ENCODE measurements around the gene CEP57. TPM values are rescaled to one million over a fixed set of nuclear protein-coding genes. Genes with fewer than 3 reads are reported as not detected.
A peak's percentile ranks its signal among the peaks of the same experiment; 100 is the strongest.

The CEP57 gene
- total RNA-seq, 1 donor from 2014 or later, result 61.3 TPM

DNA sequence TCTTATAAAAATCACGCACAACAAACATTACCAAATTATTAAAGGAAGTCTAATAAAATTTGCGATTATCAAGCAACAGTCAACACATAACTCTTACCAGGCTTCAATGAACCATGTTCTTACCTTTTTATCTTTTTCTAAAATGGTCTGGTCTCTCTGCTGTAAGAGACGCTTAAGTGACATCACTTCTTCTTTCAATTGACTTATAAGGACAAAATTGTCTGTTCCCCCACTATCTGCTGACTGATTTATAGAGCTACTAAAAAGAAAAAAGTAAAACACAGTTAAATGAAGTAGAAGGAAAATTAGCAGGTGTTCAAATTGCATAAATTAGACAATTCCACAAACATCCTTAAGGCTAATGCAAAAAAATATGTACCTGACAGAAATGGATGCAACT, 11.6 kb upstream of the CEP57 start:
- Mint-ChIP-seq H3K36me3 (peaks cover 29% of the 10 kb centered on the region), H3K9me3 (no peaks in the 10 kb centered on the region), H3K4me3 (no peak overlapping the region), H3K4me1 (ENCODE audit: unreplicated experiment) (no peaks in the 10 kb centered on the region), H3K27ac (no peak overlapping the region), H3K27me3 (no peaks in the 10 kb centered on the region)
- TF ChIP-seq, protein P1, sequence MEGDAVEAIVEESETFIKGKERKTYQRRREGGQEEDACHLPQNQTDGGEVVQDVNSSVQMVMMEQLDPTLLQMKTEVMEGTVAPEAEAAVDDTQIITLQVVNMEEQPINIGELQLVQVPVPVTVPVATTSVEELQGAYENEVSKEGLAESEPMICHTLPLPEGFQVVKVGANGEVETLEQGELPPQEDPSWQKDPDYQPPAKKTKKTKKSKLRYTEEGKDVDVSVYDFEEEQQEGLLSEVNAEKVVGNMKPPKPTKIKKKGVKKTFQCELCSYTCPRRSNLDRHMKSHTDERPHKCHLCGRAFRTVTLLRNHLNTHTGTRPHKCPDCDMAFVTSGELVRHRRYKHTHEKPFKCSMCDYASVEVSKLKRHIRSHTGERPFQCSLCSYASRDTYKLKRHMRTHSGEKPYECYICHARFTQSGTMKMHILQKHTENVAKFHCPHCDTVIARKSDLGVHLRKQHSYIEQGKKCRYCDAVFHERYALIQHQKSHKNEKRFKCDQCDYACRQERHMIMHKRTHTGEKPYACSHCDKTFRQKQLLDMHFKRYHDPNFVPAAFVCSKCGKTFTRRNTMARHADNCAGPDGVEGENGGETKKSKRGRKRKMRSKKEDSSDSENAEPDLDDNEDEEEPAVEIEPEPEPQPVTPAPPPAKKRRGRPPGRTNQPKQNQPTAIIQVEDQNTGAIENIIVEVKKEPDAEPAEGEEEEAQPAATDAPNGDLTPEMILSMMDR (conservative IDR thresholded peaks at IDR 0.05), result no peak
- no peak for DNase-seq (ENCODE audit: extremely low spot score, unreplicated experiment)

DNA sequence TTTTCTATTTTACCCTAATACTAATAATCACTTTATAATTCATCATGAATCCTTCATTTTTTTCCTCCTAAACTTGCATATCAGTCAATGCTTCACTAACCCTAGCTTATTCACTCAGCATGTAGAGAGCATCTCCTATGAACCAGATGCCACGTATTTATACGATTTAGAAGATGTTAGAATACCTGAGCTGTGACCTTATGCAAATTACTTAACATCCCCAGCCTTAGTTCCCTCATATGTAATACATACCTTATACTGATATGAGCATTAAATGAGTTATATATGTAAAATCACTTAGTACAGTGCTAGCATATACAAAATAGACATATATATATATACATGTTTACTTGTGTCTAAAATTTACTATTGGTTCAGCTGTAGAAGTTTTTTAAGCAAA, 9.8 kb upstream of the CEP57 start:
- peaks cover 36% of the 10 kb centered on the region for H3K36me3 Mint-ChIP-seq
- no peaks in the 10 kb centered on the region for H3K9me3 Mint-ChIP-seq
- DNase-seq (ENCODE audit: extremely low spot score, unreplicated experiment), result no peak
- no peaks in the 10 kb centered on the region for H3K27me3 Mint-ChIP-seq
- no peaks in the 10 kb centered on the region for H3K4me1 Mint-ChIP-seq (ENCODE audit: unreplicated experiment)
- no peak overlapping the region for H3K4me3 Mint-ChIP-seq
- TF ChIP-seq, protein P1 (conservative IDR thresholded peaks at IDR 0.05), result no peak
- H3K27ac Mint-ChIP-seq, result no peak overlapping the region

DNA sequence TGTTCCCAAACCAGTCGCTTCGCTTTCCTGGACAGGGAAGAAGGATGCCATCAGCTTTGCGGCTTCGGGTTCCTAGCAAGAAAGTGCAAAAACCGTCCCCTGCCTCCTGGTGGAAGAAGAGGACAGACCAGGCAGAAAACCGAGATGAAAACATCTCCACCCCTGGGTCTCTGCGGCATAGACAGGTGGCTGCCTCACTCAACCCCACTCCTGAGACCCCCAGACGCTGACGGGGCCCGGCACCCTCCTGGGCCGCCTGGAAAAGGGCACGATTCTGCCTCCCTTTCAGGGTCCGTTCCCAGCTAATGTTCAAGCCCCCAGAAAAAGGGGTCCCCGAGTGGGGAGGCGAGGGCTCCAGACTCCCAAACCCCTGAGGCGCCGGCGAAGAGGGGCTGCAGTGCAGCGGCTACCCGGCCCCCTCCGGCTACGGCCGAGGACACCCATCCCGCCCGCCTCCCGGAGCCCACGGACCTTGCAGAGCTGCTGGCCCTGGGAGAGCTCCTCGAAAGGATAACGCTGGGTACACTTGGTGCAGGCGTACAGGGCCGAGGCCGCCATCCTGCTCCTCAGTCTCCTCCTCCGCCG, 1.3 kb upstream of the CEP57 start:
- peak overlapping the region; percentile 100 for H3K4me3 Mint-ChIP-seq
- H3K9me3 Mint-ChIP-seq, result no peaks in the 10 kb centered on the region
- no peaks in the 10 kb centered on the region for H3K27me3 Mint-ChIP-seq
- H3K36me3 Mint-ChIP-seq, result peaks cover 16% of the 10 kb centered on the region
- H3K27ac Mint-ChIP-seq, result peak overlapping the region; percentile 86
- H3K4me1 Mint-ChIP-seq (ENCODE audit: unreplicated experiment), result peaks cover 27% of the 10 kb centered on the region
- TF ChIP-seq, protein P1 (conservative IDR thresholded peaks at IDR 0.05), result peak; percentile 68
- DNase-seq (ENCODE audit: extremely low spot score, unreplicated experiment), result peak; percentile 72

DNA sequence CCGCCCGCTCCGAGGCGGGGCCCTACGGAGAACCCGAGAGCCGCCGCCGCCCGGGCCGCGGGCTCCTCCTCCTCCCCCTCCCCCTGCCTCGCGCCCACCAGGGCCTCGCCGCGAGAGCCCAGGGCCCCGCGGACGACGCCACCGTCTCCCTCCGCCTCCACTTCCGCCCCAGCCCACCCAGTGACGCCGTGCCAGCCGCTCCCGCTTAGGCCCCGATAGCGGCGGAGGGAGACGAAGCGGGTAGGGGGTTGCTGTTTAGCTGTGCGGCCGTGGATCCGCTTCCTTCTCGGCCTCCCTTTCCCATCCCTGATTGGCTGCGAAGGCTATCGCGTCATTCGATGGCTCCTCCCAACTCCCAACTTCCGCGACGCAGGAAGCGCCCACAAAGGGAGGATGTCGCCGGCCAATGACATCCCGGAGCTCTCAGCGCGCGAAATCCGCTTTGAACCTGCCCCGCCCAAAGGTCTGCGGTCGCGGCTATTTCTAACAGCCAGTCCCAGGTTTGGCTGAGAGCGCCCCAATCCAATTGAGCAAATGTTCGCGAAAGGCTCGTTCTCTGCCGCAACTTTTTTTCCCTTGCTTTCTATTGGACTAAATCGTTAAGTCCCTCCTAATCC, 684 bp upstream of the CEP57 start, which contains the start of gene FAM76B:
TSS of gene FAM76B (minus strand) at position 277 of the 617 bp plus-strand sequence. CDS start 304 bp downstream, outside the sequence.
- Mint-ChIP-seq H3K9me3 (no peaks in the 10 kb centered on the region), H3K27ac (peak within 1 kb of the TSS; percentile 100), H3K4me3 (peak within 1 kb of the TSS; percentile 100), H3K36me3 (peaks cover 14% of the 10 kb centered on the region), H3K4me1 (ENCODE audit: unreplicated experiment) (peaks cover 33% of the 10 kb centered on the region), H3K27me3 (no peaks in the 10 kb centered on the region)
- peak; percentile 96 for DNase-seq (ENCODE audit: extremely low spot score, unreplicated experiment)
- TF ChIP-seq, protein P1 (conservative IDR thresholded peaks at IDR 0.05), result no peak

DNA sequence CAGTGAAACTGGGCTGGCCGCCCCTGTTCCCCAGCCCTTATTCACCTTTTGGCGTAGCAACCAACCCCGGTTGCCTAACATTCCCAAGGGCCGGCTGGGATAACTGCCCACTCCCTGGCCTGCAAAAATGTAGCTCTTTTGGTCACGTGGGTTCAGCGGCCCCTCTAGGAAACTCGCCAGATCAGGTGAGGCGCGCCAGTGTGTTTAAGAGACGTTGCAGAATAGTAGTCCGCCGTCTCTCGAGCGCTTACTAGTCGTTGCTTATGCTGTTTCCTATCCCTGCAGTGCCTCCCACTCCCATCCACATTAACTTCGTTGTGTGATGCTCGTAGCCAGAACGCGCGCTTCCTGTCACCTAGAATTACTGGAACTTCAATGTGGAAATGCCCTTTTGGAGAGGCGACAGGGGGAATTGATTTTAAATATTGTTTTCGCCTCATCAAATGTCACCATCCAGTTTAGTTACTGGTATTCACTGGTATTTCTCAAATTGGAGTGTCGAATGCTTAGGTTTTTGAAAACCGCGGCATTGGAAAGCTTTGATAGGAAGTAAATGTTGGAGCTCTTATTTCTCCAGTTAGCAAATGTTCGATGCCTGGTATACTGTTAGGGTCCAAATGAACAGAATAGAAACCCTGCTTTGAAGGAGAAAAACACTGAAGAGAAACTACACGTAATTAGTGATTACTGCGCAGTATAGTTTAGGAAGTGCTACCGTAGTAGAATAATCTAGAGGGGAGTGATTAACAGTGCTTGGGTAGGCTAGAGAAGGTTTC, 823 bp downstream of the CEP57 start:
- peak; percentile 73 for DNase-seq (ENCODE audit: extremely low spot score, unreplicated experiment)
- TF ChIP-seq, protein P1 (conservative IDR thresholded peaks at IDR 0.05), result no peak
- Mint-ChIP-seq H3K36me3 (peaks cover 9% of the 10 kb centered on the region), H3K4me3 (peak overlapping the region; percentile 100), H3K27me3 (no peaks in the 10 kb centered on the region), H3K9me3 (no peaks in the 10 kb centered on the region), H3K4me1 (ENCODE audit: unreplicated experiment) (peaks cover 43% of the 10 kb centered on the region), H3K27ac (peak overlapping the region; percentile 100)

All from type B pancreatic cell (in vitro differentiated cells).